ENCODE measurements around the gene GMDS. TPM values are rescaled to one million over a fixed set of nuclear protein-coding genes. Genes with fewer than 3 reads are reported as not detected.
A peak's percentile ranks its signal among the peaks of the same experiment; 100 is the strongest.

GMDS gene
- total and polyA plus RNA-seq, 2 donors: 19.9 to 28.4 TPM

GRCh38 chr6:1726341-1726768, 519.0 kb downstream of the GMDS start:
- WGBS: 98% methylated on average over 11 of the region's 11 CpGs
- Histone ChIP-seq H3K27me3 (ENCODE audit: control insufficient read depth in 2 of 2, insufficient read depth in 1 of 2, low read length in 1 of 2) (no peaks in the 10 kb centered on the region), H3K36me3 (ENCODE audit: control insufficient read depth in 2 of 2, insufficient read depth in 2 of 2, low read length in 1 of 2) (no peaks in the 10 kb centered on the region), H3K4me3 (ENCODE audit: low read length in 2 of 2) (no peak overlapping the region), H3K27ac (ENCODE audit: low read depth in 1 of 2, low read length in 1 of 2) (no peak overlapping the region), H3K4me1 (ENCODE audit: control insufficient read depth in 2 of 2, insufficient read depth in 2 of 2, low read length in 2 of 2) (no peaks in the 10 kb centered on the region), H3K9me3 (ENCODE audit: control insufficient read depth in 2 of 2, insufficient read depth in 1 of 2, low read length in 1 of 2) (no peaks in the 10 kb centered on the region)
- DNase-seq (ENCODE audit: low read depth in 6 of 9, low spot score in 9 of 9): no peak

DNA sequence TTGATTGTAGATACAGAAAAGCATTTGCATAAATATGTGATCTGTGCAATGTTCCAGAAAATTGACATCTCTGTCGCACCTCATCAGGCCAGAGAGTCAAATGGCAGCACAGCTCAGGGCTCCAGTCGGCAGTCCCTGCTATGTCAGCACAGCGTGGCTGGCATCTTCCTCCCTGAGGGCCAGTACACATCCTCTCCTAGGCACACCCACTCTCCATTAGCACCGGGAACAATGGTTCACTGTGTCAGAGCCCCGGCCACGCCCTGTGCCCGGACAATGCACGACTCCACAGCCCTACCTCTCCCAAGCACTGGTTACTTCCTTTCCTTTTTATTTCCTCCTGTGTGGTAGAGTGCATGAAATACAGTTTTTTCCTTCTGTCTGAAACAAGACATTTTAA, 520.8 kb downstream of the GMDS start:
- Histone ChIP-seq H3K27me3 (ENCODE audit: control insufficient read depth in 2 of 2, insufficient read depth in 1 of 2, low read length in 1 of 2) (no peaks in the 10 kb centered on the region), H3K36me3 (ENCODE audit: control insufficient read depth in 2 of 2, insufficient read depth in 2 of 2, low read length in 1 of 2) (no peaks in the 10 kb centered on the region), H3K9me3 (ENCODE audit: control insufficient read depth in 2 of 2, insufficient read depth in 1 of 2, low read length in 1 of 2) (no peaks in the 10 kb centered on the region), H3K4me1 (ENCODE audit: control insufficient read depth in 2 of 2, insufficient read depth in 2 of 2, low read length in 2 of 2) (no peaks in the 10 kb centered on the region), H3K27ac (ENCODE audit: low read depth in 1 of 2, low read length in 1 of 2) (peak overlapping the region; percentile 31 to 64), H3K4me3 (ENCODE audit: low read length in 2 of 2) (no peak overlapping the region)
- 92% methylated on average over 8 of the region's 8 CpGs for WGBS
- no peak for DNase-seq (ENCODE audit: low read depth in 6 of 9, low spot score in 9 of 9)

DNA sequence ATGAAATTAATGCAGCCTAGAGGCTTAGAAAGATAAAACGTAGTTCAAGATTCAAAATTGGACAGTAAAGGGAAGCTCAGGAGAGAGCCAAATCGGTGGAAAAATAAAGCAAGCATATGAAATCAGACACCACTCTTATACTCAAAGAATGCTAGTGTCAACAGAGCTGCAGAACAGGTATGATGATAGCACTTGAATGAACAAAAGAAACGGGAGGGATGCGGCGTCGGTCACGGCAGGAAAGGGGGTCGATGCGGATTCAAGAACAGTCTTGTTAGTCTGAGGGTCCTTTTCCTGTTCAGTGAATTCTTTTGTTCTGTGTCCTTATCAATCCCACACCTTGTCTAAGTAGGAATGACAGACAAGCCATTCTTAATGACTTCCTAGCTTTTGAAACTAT, 521.3 kb downstream of the GMDS start:
- no peaks in the 10 kb centered on the region for H3K36me3 ChIP-seq (ENCODE audit: control insufficient read depth in 2 of 2, insufficient read depth in 2 of 2, low read length in 1 of 2)
- no peaks in the 10 kb centered on the region for H3K4me1 ChIP-seq (ENCODE audit: control insufficient read depth in 2 of 2, insufficient read depth in 2 of 2, low read length in 2 of 2)
- H3K4me3 ChIP-seq (ENCODE audit: low read length in 2 of 2): no peak overlapping the region
- 91% methylated on average over 9 of the region's 9 CpGs for WGBS
- no peaks in the 10 kb centered on the region for H3K9me3 ChIP-seq (ENCODE audit: control insufficient read depth in 2 of 2, insufficient read depth in 1 of 2, low read length in 1 of 2)
- H3K27ac ChIP-seq (ENCODE audit: low read depth in 1 of 2, low read length in 1 of 2): peak overlapping the region; percentile 60 to 64
- DNase-seq (ENCODE audit: low read depth in 6 of 9, low spot score in 9 of 9): no peak
- no peaks in the 10 kb centered on the region for H3K27me3 ChIP-seq (ENCODE audit: control insufficient read depth in 2 of 2, insufficient read depth in 1 of 2, low read length in 1 of 2)

- no peaks in the 10 kb centered on the region for H3K9me3 ChIP-seq (ENCODE audit: control insufficient read depth in 2 of 2, insufficient read depth in 1 of 2, low read length in 1 of 2)
- no peak for DNase-seq (ENCODE audit: low read depth in 6 of 9, low spot score in 9 of 9)
- no peaks in the 10 kb centered on the region for H3K4me1 ChIP-seq (ENCODE audit: control insufficient read depth in 2 of 2, insufficient read depth in 2 of 2, low read length in 2 of 2)
- H3K36me3 ChIP-seq (ENCODE audit: control insufficient read depth in 2 of 2, insufficient read depth in 2 of 2, low read length in 1 of 2): no peaks in the 10 kb centered on the region
- no peak overlapping the region for H3K27ac ChIP-seq (ENCODE audit: low read depth in 1 of 2, low read length in 1 of 2)
- H3K27me3 ChIP-seq (ENCODE audit: control insufficient read depth in 2 of 2, insufficient read depth in 1 of 2, low read length in 1 of 2): no peaks in the 10 kb centered on the region
- H3K4me3 ChIP-seq (ENCODE audit: low read length in 2 of 2): no peak overlapping the region
- WGBS: 94% methylated on average over 2 of the region's 2 CpGs
Observed at GRCh38 chr6:1722801-1723200, 522.6 kb downstream of the GMDS start.

DNA sequence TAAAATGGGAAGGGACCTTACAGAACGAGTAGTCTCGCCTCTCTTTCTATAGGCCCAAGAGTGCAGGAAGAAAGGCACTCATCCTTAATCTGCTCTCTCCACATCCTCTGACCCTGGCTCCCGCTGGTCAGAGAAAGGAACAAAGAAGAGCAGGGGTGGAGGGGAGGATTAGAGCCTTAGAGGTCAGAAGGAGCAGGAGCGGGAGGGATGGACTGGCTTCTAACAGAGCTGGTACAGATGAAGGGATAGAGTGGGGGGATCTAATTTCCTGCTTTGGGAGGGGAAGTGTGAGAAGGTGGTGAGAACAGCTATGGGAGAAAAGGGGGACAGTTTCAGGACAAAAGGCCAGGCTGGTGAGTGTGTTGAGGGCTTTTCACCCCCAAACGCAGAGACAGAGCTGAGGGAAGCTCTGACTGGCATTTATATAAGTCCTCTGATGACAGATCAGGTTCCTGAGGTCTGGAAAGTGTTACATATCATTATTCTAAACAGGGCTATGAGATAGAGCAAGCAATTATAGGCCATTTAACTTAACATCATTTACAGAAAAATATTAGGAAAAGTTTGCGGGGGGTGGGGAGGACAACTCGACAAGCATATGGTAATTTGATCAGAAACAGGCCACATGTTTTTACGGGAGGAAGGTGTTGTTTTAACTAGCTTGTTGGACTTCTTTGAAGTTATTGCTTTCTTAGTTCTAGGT, 524.6 kb downstream of the GMDS start:
- WGBS: 95% methylated on average over 8 of the region's 8 CpGs
- no peaks in the 10 kb centered on the region for H3K9me3 ChIP-seq (ENCODE audit: control insufficient read depth in 2 of 2, insufficient read depth in 1 of 2, low read length in 1 of 2)
- no peak for DNase-seq (ENCODE audit: low read depth in 6 of 9, low spot score in 9 of 9)
- H3K4me1 ChIP-seq (ENCODE audit: control insufficient read depth in 2 of 2, insufficient read depth in 2 of 2, low read length in 2 of 2): no peaks in the 10 kb centered on the region
- no peaks in the 10 kb centered on the region for H3K36me3 ChIP-seq (ENCODE audit: control insufficient read depth in 2 of 2, insufficient read depth in 2 of 2, low read length in 1 of 2)
- no peak overlapping the region for H3K27ac ChIP-seq (ENCODE audit: low read depth in 1 of 2, low read length in 1 of 2)
- H3K27me3 ChIP-seq (ENCODE audit: control insufficient read depth in 2 of 2, insufficient read depth in 1 of 2, low read length in 1 of 2): no peaks in the 10 kb centered on the region
- H3K4me3 ChIP-seq (ENCODE audit: low read length in 2 of 2): no peak overlapping the region

- no peaks in the 10 kb centered on the region for H3K4me1 ChIP-seq (ENCODE audit: control insufficient read depth in 2 of 2, insufficient read depth in 2 of 2, low read length in 2 of 2)
- H3K4me3 ChIP-seq (ENCODE audit: low read length in 2 of 2): no peak overlapping the region
- no peaks in the 10 kb centered on the region for H3K9me3 ChIP-seq (ENCODE audit: control insufficient read depth in 2 of 2, insufficient read depth in 1 of 2, low read length in 1 of 2)
- no peaks in the 10 kb centered on the region for H3K36me3 ChIP-seq (ENCODE audit: control insufficient read depth in 2 of 2, insufficient read depth in 2 of 2, low read length in 1 of 2)
- DNase-seq (ENCODE audit: low read depth in 6 of 9, low spot score in 9 of 9): no peak
- no peaks in the 10 kb centered on the region for H3K27me3 ChIP-seq (ENCODE audit: control insufficient read depth in 2 of 2, insufficient read depth in 1 of 2, low read length in 1 of 2)
- no peak overlapping the region for H3K27ac ChIP-seq (ENCODE audit: low read depth in 1 of 2, low read length in 1 of 2)
- 98% methylated on average over 3 of the region's 3 CpGs for WGBS
Observed at GRCh38 chr6:1719922-1720321, 525.5 kb downstream of the GMDS start.

DNA sequence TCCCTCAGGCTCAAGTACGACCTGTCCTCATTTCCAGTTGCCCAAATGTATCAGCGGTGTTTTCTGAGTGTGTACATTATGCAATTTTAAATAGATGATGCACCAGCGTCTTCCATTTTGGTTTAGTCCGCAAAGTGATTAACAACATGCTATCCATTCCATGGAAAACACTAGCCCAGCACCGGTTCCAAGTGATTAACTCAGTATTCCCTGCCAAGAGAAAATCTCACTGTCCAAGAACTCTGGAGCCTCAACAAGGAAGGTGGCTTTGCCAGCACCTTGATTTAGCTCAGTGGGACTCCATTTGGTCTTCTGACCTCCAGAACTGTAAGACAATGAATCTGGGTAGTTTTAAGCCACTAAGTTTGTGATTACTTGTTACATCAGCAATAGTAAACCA, 528.5 kb downstream of the GMDS start:
- Histone ChIP-seq H3K9me3 (ENCODE audit: control insufficient read depth in 2 of 2, insufficient read depth in 1 of 2, low read length in 1 of 2) (no peaks in the 10 kb centered on the region), H3K4me3 (ENCODE audit: low read length in 2 of 2) (no peak overlapping the region), H3K27ac (ENCODE audit: low read depth in 1 of 2, low read length in 1 of 2) (no peak overlapping the region), H3K27me3 (ENCODE audit: control insufficient read depth in 2 of 2, insufficient read depth in 1 of 2, low read length in 1 of 2) (no peaks in the 10 kb centered on the region), H3K36me3 (ENCODE audit: control insufficient read depth in 2 of 2, insufficient read depth in 2 of 2, low read length in 1 of 2) (no peaks in the 10 kb centered on the region), H3K4me1 (ENCODE audit: control insufficient read depth in 2 of 2, insufficient read depth in 2 of 2, low read length in 2 of 2) (no peaks in the 10 kb centered on the region)
- 98% methylated on average over 5 of the region's 5 CpGs for WGBS
- DNase-seq (ENCODE audit: low read depth in 6 of 9, low spot score in 9 of 9): no peak

- over 99% methylated on average over 5 of the region's 5 CpGs for WGBS
- Histone ChIP-seq H3K27me3 (ENCODE audit: control insufficient read depth in 2 of 2, insufficient read depth in 1 of 2, low read length in 1 of 2) (no peaks in the 10 kb centered on the region), H3K27ac (ENCODE audit: low read depth in 1 of 2, low read length in 1 of 2) (no peak overlapping the region), H3K9me3 (ENCODE audit: control insufficient read depth in 2 of 2, insufficient read depth in 1 of 2, low read length in 1 of 2) (no peaks in the 10 kb centered on the region), H3K4me1 (ENCODE audit: control insufficient read depth in 2 of 2, insufficient read depth in 2 of 2, low read length in 2 of 2) (no peaks in the 10 kb centered on the region), H3K4me3 (ENCODE audit: low read length in 2 of 2) (no peak overlapping the region), H3K36me3 (ENCODE audit: control insufficient read depth in 2 of 2, insufficient read depth in 2 of 2, low read length in 1 of 2) (no peaks in the 10 kb centered on the region)
- DNase-seq (ENCODE audit: low read depth in 6 of 9, low spot score in 9 of 9): no peak
Observed at GRCh38 chr6:1716396-1716795, 529.0 kb downstream of the GMDS start.

- no peaks in the 10 kb centered on the region for H3K27me3 ChIP-seq (ENCODE audit: control insufficient read depth in 2 of 2, insufficient read depth in 1 of 2, low read length in 1 of 2)
- 97% methylated on average over 4 of the region's 4 CpGs for WGBS
- H3K4me1 ChIP-seq (ENCODE audit: control insufficient read depth in 2 of 2, insufficient read depth in 2 of 2, low read length in 2 of 2): no peaks in the 10 kb centered on the region
- no peaks in the 10 kb centered on the region for H3K36me3 ChIP-seq (ENCODE audit: control insufficient read depth in 2 of 2, insufficient read depth in 2 of 2, low read length in 1 of 2)
- H3K9me3 ChIP-seq (ENCODE audit: control insufficient read depth in 2 of 2, insufficient read depth in 1 of 2, low read length in 1 of 2): no peaks in the 10 kb centered on the region
- no peak overlapping the region for H3K27ac ChIP-seq (ENCODE audit: low read depth in 1 of 2, low read length in 1 of 2)
- DNase-seq (ENCODE audit: low read depth in 6 of 9, low spot score in 9 of 9): no peak
- H3K4me3 ChIP-seq (ENCODE audit: low read length in 2 of 2): no peak overlapping the region
Observed at GRCh38 chr6:1715336-1715735, 530.1 kb downstream of the GMDS start.
